ENCODE results near the gene PALB2.

- TF ChIP-seq TAF1 (IDR thresholded peaks at IDR 0.05; ENCODE audit: borderline replicate concordance, insufficient read depth, low read length): no peak
- TF ChIP-seq POLR2AphosphoS5 (IDR thresholded peaks at IDR 0.05; ENCODE audit: low read depth, low read length): no peak
- no peak for TF ChIP-seq REST (IDR thresholded peaks at IDR 0.05; ENCODE audit: insufficient read depth in 1 of 2, low read depth in 2 of 2, low read length in 2 of 2)
- TF ChIP-seq FOXP2 (optimal IDR thresholded peaks at IDR 0.05; ENCODE audit: borderline replicate concordance, extremely low read depth, extremely low read length, insufficient read depth): no peak
- no peak for TF ChIP-seq SIN3A (IDR thresholded peaks at IDR 0.05; ENCODE audit: borderline replicate concordance, insufficient read depth, low read length)
Measured at GRCh38 chr16:23679986-23680336, 38.9 kb upstream of the PALB2 start.

Measured in PFSK-1 (cell line).